ENCODE measurements around the gene COBLL1.

The COBLL1 gene

GRCh38 chr2:164688896-164689419 lies 152.7 kb downstream of the COBLL1 start:
- no peak overlapping the region for H3K4me3 ChIP-seq (ENCODE audit: low read depth, low read length)
- TF ChIP-seq CTCF (IDR thresholded peaks at IDR 0.05; ENCODE audit: low read depth, low read length): no peak

GRCh38 chr2:164681009-164681408 lies 160.6 kb downstream of the COBLL1 start:
- H3K4me3 ChIP-seq (ENCODE audit: low read depth, low read length): no peak overlapping the region
- no peak for TF ChIP-seq CTCF (IDR thresholded peaks at IDR 0.05; ENCODE audit: low read depth, low read length)

GRCh38 chr2:164678631-164679149 lies 162.9 kb downstream of the COBLL1 start:
- H3K4me3 ChIP-seq (ENCODE audit: low read depth, low read length): no peak overlapping the region
- TF ChIP-seq CTCF (IDR thresholded peaks at IDR 0.05; ENCODE audit: low read depth, low read length): no peak

DNA sequence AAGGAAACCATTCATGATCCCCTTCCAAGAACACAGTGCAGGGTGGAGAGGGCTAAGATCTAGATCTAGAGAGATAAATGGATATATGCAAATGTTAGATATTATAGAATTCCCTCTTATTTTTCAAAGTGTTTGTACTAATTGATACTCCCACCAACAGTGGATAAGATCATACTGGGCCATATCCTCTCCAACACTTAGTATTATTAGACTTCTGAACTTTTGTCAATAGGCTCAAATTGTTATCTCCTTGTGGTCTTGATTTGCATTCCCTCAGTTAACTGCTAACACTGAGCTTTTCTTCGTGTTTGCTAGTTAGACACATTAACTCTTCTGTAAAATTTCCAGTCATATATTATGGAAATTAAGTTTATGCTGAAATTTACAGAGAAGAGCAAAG lies 163.9 kb downstream of the COBLL1 start:
- H3K4me3 ChIP-seq (ENCODE audit: low read depth, low read length): no peak overlapping the region
- TF ChIP-seq CTCF (IDR thresholded peaks at IDR 0.05; ENCODE audit: low read depth, low read length): no peak

DNA sequence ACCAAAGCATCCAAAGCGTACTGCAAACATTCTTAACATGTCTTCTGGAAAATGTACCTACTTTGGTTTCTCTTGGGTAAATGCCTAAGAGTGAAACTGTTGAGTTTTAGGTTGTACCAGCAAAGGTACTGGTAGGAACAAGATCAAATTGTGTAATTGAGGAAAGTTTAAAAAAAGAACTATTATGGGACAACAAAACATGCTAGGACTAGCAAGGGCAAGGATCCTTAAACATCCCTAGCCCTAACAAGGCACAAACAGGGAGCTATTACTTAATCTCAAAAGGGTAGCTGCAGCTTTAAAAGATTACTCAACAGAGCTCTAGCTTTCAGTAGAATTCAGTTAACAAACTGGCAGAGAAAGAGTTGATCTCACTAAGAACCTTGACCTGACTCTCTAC lies 164.4 kb downstream of the COBLL1 start:
- no peak for TF ChIP-seq CTCF (IDR thresholded peaks at IDR 0.05; ENCODE audit: low read depth, low read length)
- no peak overlapping the region for H3K4me3 ChIP-seq (ENCODE audit: low read depth, low read length)

GRCh38 chr2:164675687-164676086 lies 165.9 kb downstream of the COBLL1 start:
- no peak for TF ChIP-seq CTCF (IDR thresholded peaks at IDR 0.05; ENCODE audit: low read depth, low read length)
- no peak overlapping the region for H3K4me3 ChIP-seq (ENCODE audit: low read depth, low read length)

- H3K4me3 ChIP-seq (ENCODE audit: low read depth, low read length): no peak overlapping the region
- no peak for TF ChIP-seq CTCF (IDR thresholded peaks at IDR 0.05; ENCODE audit: low read depth, low read length)
Observed at GRCh38 chr2:164675027-164675426, 166.6 kb downstream of the COBLL1 start.

Measured in WI38 (cell line).